HG03558 (cell line): ENCODE measurements around the gene HIF3A.
"Not testable (repeated sequence)": the region's sequence is repeated elsewhere in the genome, so short reads cannot be mapped to it uniquely, and the experiment has no call there.

Source experiments
- ATAC-seq: cut with Tn5 transposase; IDR thresholded peaks from one replicate; pipeline ENCODE4 v1.9.1; 2021; ENCODE audit warnings: moderate number of reproducible peaks; ENCODE audit not compliant: unreplicated experiment; ENCODE audit errors: extremely low read depth

HIF3A gene

GRCh38 chr19:46321653-46322052 is 24.8 kb downstream of the HIF3A start:
- ATAC-seq = no peak

- not testable (repeated sequence) for ATAC-seq
Measured at GRCh38 chr19:46323227-46323626, 26.4 kb downstream of the HIF3A start.

GRCh38 chr19:46324277-46324676 is 27.4 kb downstream of the HIF3A start:
- no peak for ATAC-seq

GRCh38 chr19:46326608-46327007 is 29.8 kb downstream of the HIF3A start:
- ATAC-seq = no peak

- no peak for ATAC-seq
Measured at GRCh38 chr19:46328079-46328478, 31.2 kb downstream of the HIF3A start.

- no peak for ATAC-seq
Measured at GRCh38 chr19:46330319-46330918, 33.6 kb downstream of the HIF3A start.

- no peak for ATAC-seq
Measured at GRCh38 chr19:46337487-46337886, 40.6 kb downstream of the HIF3A start.

GRCh38 chr19:46339446-46339845 is 42.6 kb downstream of the HIF3A start:
- ATAC-seq = no peak

- ATAC-seq = no peak
Measured at GRCh38 chr19:46340051-46340659, 43.3 kb downstream of the HIF3A start.

- no peak for ATAC-seq
Measured at GRCh38 chr19:46341937-46342336, 45.1 kb downstream of the HIF3A start.

GRCh38 chr19:46344363-46344762 is 47.5 kb downstream of the HIF3A start:
- no peak for ATAC-seq

GRCh38 chr19:46345157-46345556 is 48.3 kb downstream of the HIF3A start:
- ATAC-seq = no peak

GRCh38 chr19:46346821-46347571 is 50.2 kb downstream of the HIF3A start, which contains the start of gene PPP5C:
TSS of gene PPP5C (plus strand) at chr19:46347087. CDS start at chr19:46347097, 10 bp downstream.
- ATAC-seq = peak; percentile 38

- no peak for ATAC-seq
Measured at GRCh38 chr19:46347572-46347883, 50.7 kb downstream of the HIF3A start.

- ATAC-seq = no peak
Measured at GRCh38 chr19:46347985-46348384, 51.1 kb downstream of the HIF3A start.

- ATAC-seq = no peak
Measured at GRCh38 chr19:46349311-46349993, 52.6 kb downstream of the HIF3A start.

GRCh38 chr19:46350029-46350757 is 53.4 kb downstream of the HIF3A start:
- ATAC-seq = no peak

GRCh38 chr19:46350758-46351159 is 53.9 kb downstream of the HIF3A start:
- ATAC-seq = no peak

- no peak for ATAC-seq
Measured at GRCh38 chr19:46351241-46352041, 54.6 kb downstream of the HIF3A start.
